ENCODE data around the gene REEP5. TPM values are rescaled to one million over a fixed set of nuclear protein-coding genes. Genes with fewer than 3 reads are reported as not detected.

Gene REEP5
- total RNA-seq, 1 experiment from 2014 or later, result 99.3 TPM

GRCh38 chr5:112933651-112934365 lies 11.8 kb upstream of the REEP5 start:
- no peaks in the 10 kb centered on the region for H3K27me3 Mint-ChIP-seq (ENCODE audit: insufficient read depth, unreplicated experiment)
- no peak for TF ChIP-seq CTCF (IDR thresholded peaks at IDR 0.05; ENCODE audit: insufficient read depth in 1 of 2, low read depth in 1 of 2, low read length in 1 of 2, severe bottlenecking in 1 of 2, unreplicated experiment in 1 of 2)
- intact Hi-C loops (cut with micrococcal nuclease; ENCODE audit: unreplicated experiment), result no loop called here
- Histone ChIP-seq H3K4me3 (ENCODE audit: low read depth, low read length) (no peak overlapping the region), H3K4me1 (0 out of 2 replicates have a peak, but pooled peaks cover 4% of the 10 kb centered on the region), H3K9me3 (no peaks in the 10 kb centered on the region), H3K36me3 (ENCODE audit: control insufficient read depth, insufficient read depth, low read length) (no peaks in the 10 kb centered on the region), H3K27me3 (replicated peaks; ENCODE audit: control insufficient read depth, insufficient read depth, low read length) (no peaks in the 10 kb centered on the region)
- no peaks in the 10 kb centered on the region for H3K36me3 Mint-ChIP-seq (ENCODE audit: insufficient read depth, unreplicated experiment)
- H3K27ac Mint-ChIP-seq (ENCODE audit: unreplicated experiment), result no peak overlapping the region
- DNase-seq, result no peak
- H3K4me1 Mint-ChIP-seq (ENCODE audit: low read depth, unreplicated experiment), result no peaks in the 10 kb centered on the region
- H3K9me3 Mint-ChIP-seq (ENCODE audit: unreplicated experiment), result no peaks in the 10 kb centered on the region
- no TSS peak for BruUV-seq (replicated peaks)
- H3K4me3 Mint-ChIP-seq (ENCODE audit: unreplicated experiment), result no peak overlapping the region
- ChIA-PET CTCF (interaction anchor here (0.7 kb wide), 1 partner anchor 50 kb away, joined by 4 read pairs; no protein-coding TSS in a partner anchor), POLR2A (no interaction called here)

DNA sequence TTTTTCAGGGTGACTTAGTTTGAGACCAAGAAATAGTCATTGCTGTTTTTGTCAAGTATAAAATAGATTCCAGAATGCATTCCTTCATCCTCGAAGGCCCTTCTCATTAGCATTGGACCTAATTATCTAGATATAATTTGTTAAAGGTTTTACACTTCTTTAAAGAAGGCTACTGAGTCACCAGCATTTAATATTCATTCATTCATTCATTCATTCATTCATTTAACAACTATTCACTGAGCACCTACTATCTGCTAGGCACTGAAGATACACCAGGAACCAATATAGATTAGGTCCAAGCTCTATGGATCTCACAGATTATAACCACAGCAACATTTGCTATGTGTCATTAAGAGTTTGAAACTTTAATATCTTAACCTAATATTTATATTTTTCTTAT lies 11.1 kb upstream of the REEP5 start:
- ChIA-PET CTCF (no interaction called here), POLR2A (no interaction called here)
- no peak for DNase-seq
- Histone ChIP-seq H3K4me3 (ENCODE audit: low read depth, low read length) (no peak overlapping the region), H3K36me3 (ENCODE audit: control insufficient read depth, insufficient read depth, low read length) (no peaks in the 10 kb centered on the region), H3K27me3 (replicated peaks; ENCODE audit: control insufficient read depth, insufficient read depth, low read length) (no peaks in the 10 kb centered on the region), H3K9me3 (no peaks in the 10 kb centered on the region), H3K4me1 (0 out of 2 replicates have a peak, but pooled peaks cover 4% of the 10 kb centered on the region)
- H3K27me3 Mint-ChIP-seq (ENCODE audit: insufficient read depth, unreplicated experiment), result no peaks in the 10 kb centered on the region
- no peaks in the 10 kb centered on the region for H3K36me3 Mint-ChIP-seq (ENCODE audit: insufficient read depth, unreplicated experiment)
- no peak for TF ChIP-seq CTCF (IDR thresholded peaks at IDR 0.05; ENCODE audit: insufficient read depth in 1 of 2, low read depth in 1 of 2, low read length in 1 of 2, severe bottlenecking in 1 of 2, unreplicated experiment in 1 of 2)
- no peak overlapping the region for H3K27ac Mint-ChIP-seq (ENCODE audit: unreplicated experiment)
- no TSS peak for BruUV-seq (replicated peaks)
- H3K9me3 Mint-ChIP-seq (ENCODE audit: unreplicated experiment), result no peaks in the 10 kb centered on the region
- H3K4me3 Mint-ChIP-seq (ENCODE audit: unreplicated experiment), result no peak overlapping the region
- H3K4me1 Mint-ChIP-seq (ENCODE audit: low read depth, unreplicated experiment), result no peaks in the 10 kb centered on the region
- intact Hi-C loops (cut with micrococcal nuclease; ENCODE audit: unreplicated experiment), result no loop called here

GRCh38 chr5:112931473-112931872 lies 9.4 kb upstream of the REEP5 start:
- Histone ChIP-seq H3K36me3 (ENCODE audit: control insufficient read depth, insufficient read depth, low read length) (no peaks in the 10 kb centered on the region), H3K4me3 (ENCODE audit: low read depth, low read length) (no peak overlapping the region), H3K4me1 (0 out of 2 replicates have a peak, but pooled peaks cover 4% of the 10 kb centered on the region), H3K9me3 (no peaks in the 10 kb centered on the region), H3K27me3 (replicated peaks; ENCODE audit: control insufficient read depth, insufficient read depth, low read length) (no peaks in the 10 kb centered on the region)
- H3K27ac Mint-ChIP-seq (ENCODE audit: unreplicated experiment), result no peak overlapping the region
- TF ChIP-seq CTCF (IDR thresholded peaks at IDR 0.05; ENCODE audit: insufficient read depth in 1 of 2, low read depth in 1 of 2, low read length in 1 of 2, severe bottlenecking in 1 of 2, unreplicated experiment in 1 of 2), result no peak
- CTCF ChIA-PET, result no interaction called here
- POLR2A ChIA-PET, result interaction anchor here (1.1 kb wide), 1 partner anchor 45 kb away, joined by 4 read pairs; the partner anchor contains the start of gene DCP2
- H3K4me3 Mint-ChIP-seq (ENCODE audit: unreplicated experiment), result no peak overlapping the region
- H3K9me3 Mint-ChIP-seq (ENCODE audit: unreplicated experiment), result no peaks in the 10 kb centered on the region
- H3K4me1 Mint-ChIP-seq (ENCODE audit: low read depth, unreplicated experiment), result no peaks in the 10 kb centered on the region
- intact Hi-C loops (cut with micrococcal nuclease; ENCODE audit: unreplicated experiment), result no loop called here
- no peaks in the 10 kb centered on the region for H3K36me3 Mint-ChIP-seq (ENCODE audit: insufficient read depth, unreplicated experiment)
- no peak for DNase-seq
- BruUV-seq (replicated peaks), result no TSS peak
- H3K27me3 Mint-ChIP-seq (ENCODE audit: insufficient read depth, unreplicated experiment), result no peaks in the 10 kb centered on the region
